IMR-90 (cell line): ENCODE results near the gene CFAP61. TPM values are rescaled to one million over a fixed set of nuclear protein-coding genes. Genes with fewer than 3 reads are reported as not detected.

ENCODE experiments used
- ATAC-seq: fragments of 200-7000 bp; cut with Tn5 transposase; 2 replicates; pipeline ENCODE4 v1.9.1; 2020; ENCODE audit warnings: low read depth, mild to moderate bottlenecking, moderate library complexity
- BruUV-seq: library from RNA; stranded (reverse); fragments of 400-500 nt; replicated peaks from 2 replicates; lab custom pipeline; 2021; lab: Mats Ljungman, UMichigan
- CTCF ChIA-PET: fragments of 300-600 bp; formaldehyde crosslinking; extraction: SDS; loops from one replicate; lab custom pipeline; 2021; ENCODE audit warnings: antibody characterized with exemption; lab: Yijun Ruan, JAX
- POLR2A ChIA-PET: fragments of 300-600 bp; sonication (Branson Sonifier 250); formaldehyde crosslinking; loops from one replicate; lab custom pipeline; 2022; ENCODE audit warnings: antibody characterized with exemption; ENCODE audit not compliant: unreplicated experiment; lab: Charles Lee
- DNase-seq: peaks from one replicate; pipeline ENCODE4 v3.0.0; 2013
- H2AFZ ChIP-seq: replicated peaks from 2 replicates; pipeline ENCODE3; 2013; ENCODE audit warnings: low read length, mild to moderate bottlenecking; ENCODE audit not compliant: poor library complexity
- H2AK5ac ChIP-seq: 2 replicates; pipeline ENCODE4 v1.6.1; 2013; ENCODE audit warnings: low read depth, low read length, inconsistent platforms
- H2AK9ac ChIP-seq: replicated peaks from 2 replicates; pipeline ENCODE3; 2013; ENCODE audit warnings: mild to moderate bottlenecking, low read depth, low read length, moderate library complexity; ENCODE audit not compliant: poor library complexity
- H2BK120ac ChIP-seq: 2 replicates; pipeline ENCODE4 v1.6.1; 2013; ENCODE audit warnings: low read depth, low read length, inconsistent platforms
- H2BK15ac ChIP-seq: 3 replicates; pipeline ENCODE4 v1.6.1; 2013; ENCODE audit warnings: low read depth, low read length, inconsistent platforms
- H2BK20ac ChIP-seq: 2 replicates; pipeline ENCODE4 v1.6.1; 2013; ENCODE audit warnings: low read depth, mild to moderate bottlenecking, inconsistent platforms, low read length, moderate library complexity
- H2BK5ac ChIP-seq: 2 replicates; pipeline ENCODE4 v1.6.1; 2013; ENCODE audit warnings: mild to moderate bottlenecking, low read depth, low read length, inconsistent platforms; ENCODE audit not compliant: poor library complexity, severe bottlenecking
- H3K14ac ChIP-seq: replicated peaks from 2 replicates; pipeline ENCODE4 v1.6.1; 2013; ENCODE audit warnings: low read depth, low read length, inconsistent platforms
- H3K18ac ChIP-seq: 2 replicates; pipeline ENCODE4 v1.6.1; 2013; ENCODE audit warnings: low read depth, low read length, control low read depth
- H3K23ac ChIP-seq: 2 replicates; pipeline ENCODE4 v1.6.1; 2013; ENCODE audit warnings: low read depth, low read length, inconsistent platforms
- H3K27ac ChIP-seq: 2 replicates; pipeline ENCODE4 v1.5.1; 2013; ENCODE audit warnings: mild to moderate bottlenecking, control low read depth, low read length; ENCODE audit not compliant: insufficient read depth
- H3K27me3 ChIP-seq: 2 replicates; pipeline ENCODE4 v1.6.1; 2013; ENCODE audit warnings: low read length; ENCODE audit not compliant: control insufficient read depth, insufficient read depth
- H3K36me3 ChIP-seq: 2 replicates; pipeline ENCODE4 v1.6.1; 2013; ENCODE audit warnings: low read length, mixed read lengths; ENCODE audit not compliant: control insufficient read depth, insufficient read depth
- H3K4ac ChIP-seq: 2 replicates; pipeline ENCODE4 v1.6.1; 2013; ENCODE audit warnings: low read depth, low read length, inconsistent platforms
- H3K4me1 ChIP-seq: 2 replicates; pipeline ENCODE4 v1.6.1; 2013; ENCODE audit warnings: low read length, mixed read lengths; ENCODE audit not compliant: control insufficient read depth, insufficient read depth
- H3K4me2 ChIP-seq: 2 replicates; pipeline ENCODE4 v1.6.1; 2013; ENCODE audit warnings: low read depth, mild to moderate bottlenecking, control low read depth, low read length, moderate library complexity
- H3K4me3 ChIP-seq: 2 replicates; pipeline ENCODE4 v1.5.1; 2013; ENCODE audit warnings: low read depth, mild to moderate bottlenecking, control low read depth, low read length, moderate library complexity; ENCODE audit not compliant: insufficient read depth
- H3K56ac ChIP-seq: 2 replicates; pipeline ENCODE4 v1.6.1; 2013; ENCODE audit warnings: low read length, inconsistent platforms; ENCODE audit not compliant: insufficient read depth; ENCODE audit errors: extremely low read depth
- H3K79me1 ChIP-seq, 2 experiments: 2 replicates each; pipeline ENCODE4 v1.6.1; 2013; ENCODE audit warnings: low read length in 2 of 2, inconsistent platforms in 1 of 2, low read depth in 1 of 2
- H3K9ac ChIP-seq: 2 replicates; pipeline ENCODE4 v1.6.1; 2013; ENCODE audit warnings: low read depth, low read length, control low read depth
- H3K9me1 ChIP-seq: 2 replicates; pipeline ENCODE4 v1.6.1; 2013; ENCODE audit warnings: low read length, inconsistent platforms; ENCODE audit not compliant: insufficient read depth
- H3K9me3 ChIP-seq: 2 replicates; pipeline ENCODE4 v1.6.1; 2013; ENCODE audit warnings: low read length; ENCODE audit not compliant: control insufficient read depth, insufficient read depth
- H4K20me1 ChIP-seq: 2 replicates; pipeline ENCODE4 v1.6.1; 2013; ENCODE audit warnings: low read length, inconsistent platforms; ENCODE audit not compliant: insufficient read depth
- H4K5ac ChIP-seq: 2 replicates; pipeline ENCODE4 v1.6.1; 2013; ENCODE audit warnings: mild to moderate bottlenecking, low read depth, low read length, control low read depth
- H4K8ac ChIP-seq, 2 experiments: 2 replicates each; pipeline ENCODE4 v1.6.1; 2013; ENCODE audit warnings: low read depth in 2 of 2, low read length in 2 of 2, control low read depth in 1 of 2, inconsistent platforms in 1 of 2
- H4K91ac ChIP-seq: 2 replicates; pipeline ENCODE4 v1.6.1; 2013; ENCODE audit warnings: low read depth, low read length, inconsistent platforms; ENCODE audit not compliant: insufficient read depth
- BHLHE40 ChIP-seq: fragments of 150-350 bp; IDR thresholded peaks from 2 replicates; pipeline ENCODE4 v1.6.1; 2016; ENCODE audit warnings: mild to moderate bottlenecking, low read depth, low read length
- CEBPB ChIP-seq: IDR thresholded peaks from 2 replicates; pipeline ENCODE4 v1.6.1; 2012; ENCODE audit warnings: low read depth, low read length, improper control_type of control experiment
- CHD1 ChIP-seq: IDR thresholded peaks from 2 replicates; pipeline ENCODE4 v1.6.1; 2012; ENCODE audit warnings: low read depth, low read length, improper control_type of control experiment
- CTCF ChIP-seq: conservative IDR thresholded peaks from 2 replicates; pipeline ENCODE4 v1.5.1; 2012; ENCODE audit warnings: mild to moderate bottlenecking, low read depth, low read length, improper control_type of control experiment
- ELK1 ChIP-seq: fragments of 150-350 bp; IDR thresholded peaks from 2 replicates; pipeline ENCODE4 v1.6.1; 2016; ENCODE audit warnings: low read depth, mild to moderate bottlenecking, low read length, moderate library complexity, borderline replicate concordance
- FOS ChIP-seq: fragments of 150-350 bp; IDR thresholded peaks from 2 replicates; pipeline ENCODE4 v1.6.1; 2016; ENCODE audit warnings: low read depth, low read length
- MAFK ChIP-seq: IDR thresholded peaks from 2 replicates; pipeline ENCODE4 v1.6.1; 2012; ENCODE audit warnings: low read depth, low read length, improper control_type of control experiment
- RAD21 ChIP-seq: IDR thresholded peaks from 2 replicates; pipeline ENCODE4 v1.6.1; 2012; ENCODE audit warnings: low read length, improper control_type of control experiment
- RCOR1 ChIP-seq: IDR thresholded peaks from 2 replicates; pipeline ENCODE4 v1.6.1; 2012; ENCODE audit warnings: mild to moderate bottlenecking, low read length, improper control_type of control experiment; ENCODE audit not compliant: insufficient replicate concordance
- RFX5 ChIP-seq: IDR thresholded peaks from 2 replicates; pipeline ENCODE4 v1.8.0; 2012; ENCODE audit warnings: low read depth, mild to moderate bottlenecking, low read length, moderate library complexity
- SMC3 ChIP-seq: fragments of 150-350 bp; IDR thresholded peaks from 2 replicates; pipeline ENCODE4 v1.6.1; 2016; ENCODE audit warnings: low read depth, mild to moderate bottlenecking, antibody characterized with exemption, low read length, moderate library complexity
- USF2 ChIP-seq: fragments of 150-350 bp; IDR thresholded peaks from 2 replicates; pipeline ENCODE4 v1.6.1; 2017; ENCODE audit warnings: mild to moderate bottlenecking, antibody characterized with exemption, low read length, low read depth
- WGBS, 2 experiments: methylation state at CpG; one replicate each; pipeline versions ENCODE4 v1.1.5 to v1.1.7; 2013; ENCODE audit warnings: missing lambda C conversion rate in 2 of 2; ENCODE audit not compliant: insufficient read length in 1 of 2; ENCODE audit errors: extremely low coverage in 2 of 2; 5-methylcytosine and 5-hydroxymethylcytosine counted together
- dilution Hi-C: fragments of 300-500 bp; cut with HindIII; formaldehyde crosslinking; loops from one replicate; pipeline ENCODE4 v1.14.3; 2018; ENCODE audit warnings: low sequenced_read_pairs; ENCODE audit not compliant: unreplicated experiment
- in situ Hi-C: fragments of 300-500 bp; cut with MboI; formaldehyde crosslinking; loops from 3 replicates; pipeline ENCODE4 v1.14.3; 2019; ENCODE audit warnings: low sequenced_read_pairs, inconsistent platforms, mixed read lengths
- intact Hi-C: fragments of 100-400 bp; cut with micrococcal nuclease; formaldehyde crosslinking; loops from 2 replicates; pipeline ENCODE4 v1.10.0; 2022
- polyA plus RNA-seq, 3 experiments: library from polyadenylated mRNA; depleted of rRNA; stranded (reverse); fragments of >200 nt; gene quantifications; 2 replicates each; pipeline ENCODE4 v1.2.3, GENCODE V29; 2012; ENCODE audit warnings: low replicate concordance in 1 of 3
- total RNA-seq: library from RNA; depleted of rRNA; stranded (reverse); fragments of >200 nt; gene quantifications from 2 replicates; pipeline ENCODE4 v1.2.3, GENCODE V29; 2012

CFAP61 gene
- total and polyA plus RNA-seq, 2 of the 4 experiments (the other 2 are of a cell fraction), result 0.07 TPM; not detected in 1

- Histone ChIP-seq H3K56ac (no peak overlapping the region), H3K79me1 (no peaks in the 10 kb centered on the region), H3K36me3 (no peaks in the 10 kb centered on the region), H4K20me1 (no peaks in the 10 kb centered on the region), H3K14ac (no peak overlapping the region), H4K8ac (no peak overlapping the region), H3K9ac (no peak overlapping the region), H2AFZ (no peak overlapping the region), H2BK120ac (no peak overlapping the region), H3K4me1 (no peaks in the 10 kb centered on the region), H3K9me3 (no peaks in the 10 kb centered on the region), H2BK20ac (no peak overlapping the region), H3K23ac (no peak overlapping the region), H3K4me3 (no peak overlapping the region), H2AK5ac (no peak overlapping the region), H3K9me1 (no peaks in the 10 kb centered on the region), H3K27ac (no peak overlapping the region), H4K5ac (no peak overlapping the region), H3K4ac (no peak overlapping the region), H3K4me2 (no peak overlapping the region), H3K18ac (no peak overlapping the region), H3K27me3 (no peaks in the 10 kb centered on the region), H2BK15ac (no peak overlapping the region), H4K91ac (no peak overlapping the region), H2AK9ac (no peak overlapping the region), H2BK5ac (no peak overlapping the region)
- ATAC-seq (no peak), DNase-seq (no peak)
- dilution Hi-C loops, result no loop called here
- no TSS peak for BruUV-seq
- in situ Hi-C loops, result no loop called here
- WGBS, 2 experiments, result 21% methylated on average over 2 of the region's 5 CpGs; no CpG with 5 or more reads in 1 of the 2 experiments
- ChIA-PET CTCF (no interaction called here), POLR2A (no interaction called here)
- intact Hi-C loops, result no loop called here
- TF ChIP-seq MAFK, result no peak
- TF ChIP-seq BHLHE40, result no peak
- TF ChIP-seq SMC3, result no peak
- TF ChIP-seq ELK1, result no peak
- TF ChIP-seq CHD1, result no peak
- TF ChIP-seq RCOR1, result no peak
- TF ChIP-seq USF2, result no peak
- TF ChIP-seq RFX5, result no peak
- no peak for TF ChIP-seq RAD21
- no peak for TF ChIP-seq CEBPB
- no peak for TF ChIP-seq FOS
- no peak for TF ChIP-seq CTCF
Measured at GRCh38 chr20:20334489-20334888, 282.2 kb downstream of the CFAP61 start.
